ENCODE measurements around the gene INPP5J.
A peak's percentile ranks its signal among the peaks of the same experiment; 100 is the strongest.

INPP5J gene

GRCh38 chr22:31119026-31119717 lies 3.6 kb upstream of the INPP5J start:
- Histone ChIP-seq H3K9me3 (ENCODE audit: control insufficient read depth, low read length) (no peaks in the 10 kb centered on the region), H3K4me1 (ENCODE audit: control insufficient read depth, insufficient read depth, low read length, poor library complexity, severe bottlenecking) (peaks cover 7% of the 10 kb centered on the region), H3K27ac (ENCODE audit: low read depth, low read length, severe bottlenecking) (no peak overlapping the region)

GRCh38 chr22:31120230-31120629 lies 2.5 kb upstream of the INPP5J start:
- Histone ChIP-seq H3K4me3 (ENCODE audit: extremely low read depth, insufficient read depth, low read length, poor library complexity, severe bottlenecking) (no peak overlapping the region), H3K4me1 (ENCODE audit: control insufficient read depth, insufficient read depth, low read length, poor library complexity, severe bottlenecking) (peaks cover 7% of the 10 kb centered on the region), H3K27ac (ENCODE audit: low read depth, low read length, severe bottlenecking) (no peak overlapping the region), H3K9me3 (ENCODE audit: control insufficient read depth, low read length) (no peaks in the 10 kb centered on the region), H3K36me3 (ENCODE audit: control insufficient read depth, insufficient read depth, low read length) (no peaks in the 10 kb centered on the region)
- WGBS, 2 experiments (ENCODE audit: insufficient coverage in 2 of 2) = 56 to 59% methylated on average over 3 of the region's 5 CpGs

More at GRCh38 chr22:31119026-31119717, 3.6 kb upstream of the INPP5J start:
- H3K4me3 ChIP-seq (ENCODE audit: extremely low read depth, insufficient read depth, low read length, poor library complexity, severe bottlenecking) = no peak overlapping the region
- WGBS, 2 experiments (ENCODE audit: insufficient coverage in 2 of 2) = 65 to 100% methylated on average over 1 to 2 of the region's 7 CpGs
- H3K36me3 ChIP-seq (ENCODE audit: control insufficient read depth, insufficient read depth, low read length) = no peaks in the 10 kb centered on the region

- WGBS, 2 experiments (ENCODE audit: insufficient coverage in 2 of 2) = 80 to 100% methylated on average over 1 of the region's 1 CpG
- Histone ChIP-seq H3K4me3 (ENCODE audit: extremely low read depth, insufficient read depth, low read length, poor library complexity, severe bottlenecking) (no peak overlapping the region), H3K36me3 (ENCODE audit: control insufficient read depth, insufficient read depth, low read length) (no peaks in the 10 kb centered on the region), H3K4me1 (ENCODE audit: control insufficient read depth, insufficient read depth, low read length, poor library complexity, severe bottlenecking) (peaks cover 7% of the 10 kb centered on the region), H3K9me3 (ENCODE audit: control insufficient read depth, low read length) (no peaks in the 10 kb centered on the region), H3K27ac (ENCODE audit: low read depth, low read length, severe bottlenecking) (no peak overlapping the region)
Measured at GRCh38 chr22:31120642-31121041, 2.1 kb upstream of the INPP5J start.

GRCh38 chr22:31121403-31121802 lies 1.4 kb upstream of the INPP5J start:
- no peaks in the 10 kb centered on the region for H3K9me3 ChIP-seq (ENCODE audit: control insufficient read depth, low read length)
- H3K27ac ChIP-seq (ENCODE audit: low read depth, low read length, severe bottlenecking) = no peak overlapping the region
- 96 to 98% methylated on average over 4 of the region's 4 CpGs for WGBS, 2 experiments (ENCODE audit: insufficient coverage in 2 of 2)
- H3K36me3 ChIP-seq (ENCODE audit: control insufficient read depth, insufficient read depth, low read length) = no peaks in the 10 kb centered on the region
- no peak overlapping the region for H3K4me3 ChIP-seq (ENCODE audit: extremely low read depth, insufficient read depth, low read length, poor library complexity, severe bottlenecking)
- peaks cover 7% of the 10 kb centered on the region for H3K4me1 ChIP-seq (ENCODE audit: control insufficient read depth, insufficient read depth, low read length, poor library complexity, severe bottlenecking)

GRCh38 chr22:31122196-31122531 lies 602 bp upstream of the INPP5J start:
- Histone ChIP-seq H3K4me3 (ENCODE audit: extremely low read depth, insufficient read depth, low read length, poor library complexity, severe bottlenecking) (no peak overlapping the region), H3K9me3 (ENCODE audit: control insufficient read depth, low read length) (no peaks in the 10 kb centered on the region), H3K4me1 (ENCODE audit: control insufficient read depth, insufficient read depth, low read length, poor library complexity, severe bottlenecking) (peaks cover 7% of the 10 kb centered on the region), H3K36me3 (ENCODE audit: control insufficient read depth, insufficient read depth, low read length) (no peaks in the 10 kb centered on the region), H3K27ac (ENCODE audit: low read depth, low read length, severe bottlenecking) (no peak overlapping the region)
- 92 to 95% methylated on average over 2 of the region's 2 CpGs for WGBS, 2 experiments (ENCODE audit: insufficient coverage in 2 of 2)

- WGBS, 2 experiments (ENCODE audit: insufficient coverage in 2 of 2) = 74% methylated on average over 3 to 4 of the region's 4 CpGs
- peaks cover 7% of the 10 kb centered on the region for H3K4me1 ChIP-seq (ENCODE audit: control insufficient read depth, insufficient read depth, low read length, poor library complexity, severe bottlenecking)
- no peaks in the 10 kb centered on the region for H3K36me3 ChIP-seq (ENCODE audit: control insufficient read depth, insufficient read depth, low read length)
- peak overlapping the region; percentile 52 for H3K4me3 ChIP-seq (ENCODE audit: extremely low read depth, insufficient read depth, low read length, poor library complexity, severe bottlenecking)
- no peaks in the 10 kb centered on the region for H3K9me3 ChIP-seq (ENCODE audit: control insufficient read depth, low read length)
- no peak overlapping the region for H3K27ac ChIP-seq (ENCODE audit: low read depth, low read length, severe bottlenecking)
Measured at GRCh38 chr22:31123292-31123602, 481 bp downstream of the INPP5J start.

GRCh38 chr22:31124290-31124689 lies 1.5 kb downstream of the INPP5J start:
- no peak overlapping the region for H3K27ac ChIP-seq (ENCODE audit: low read depth, low read length, severe bottlenecking)
- H3K4me3 ChIP-seq (ENCODE audit: extremely low read depth, insufficient read depth, low read length, poor library complexity, severe bottlenecking) = no peak overlapping the region
- peaks cover 7% of the 10 kb centered on the region for H3K4me1 ChIP-seq (ENCODE audit: control insufficient read depth, insufficient read depth, low read length, poor library complexity, severe bottlenecking)
- no peaks in the 10 kb centered on the region for H3K36me3 ChIP-seq (ENCODE audit: control insufficient read depth, insufficient read depth, low read length)
- H3K9me3 ChIP-seq (ENCODE audit: control insufficient read depth, low read length) = no peaks in the 10 kb centered on the region
- WGBS, 2 experiments (ENCODE audit: insufficient coverage in 2 of 2) = 92 to 95% methylated on average over 3 of the region's 3 CpGs

- Histone ChIP-seq H3K9me3 (ENCODE audit: control insufficient read depth, low read length) (no peaks in the 10 kb centered on the region), H3K4me3 (ENCODE audit: extremely low read depth, insufficient read depth, low read length, poor library complexity, severe bottlenecking) (no peak overlapping the region), H3K27ac (ENCODE audit: low read depth, low read length, severe bottlenecking) (no peak overlapping the region), H3K36me3 (ENCODE audit: control insufficient read depth, insufficient read depth, low read length) (no peaks in the 10 kb centered on the region), H3K4me1 (ENCODE audit: control insufficient read depth, insufficient read depth, low read length, poor library complexity, severe bottlenecking) (peaks cover 4% of the 10 kb centered on the region)
- 88 to 90% methylated on average over 14 of the region's 14 CpGs for WGBS, 2 experiments (ENCODE audit: insufficient coverage in 2 of 2)
Measured at GRCh38 chr22:31124811-31125465, 2.2 kb downstream of the INPP5J start.

- no peaks in the 10 kb centered on the region for H3K9me3 ChIP-seq (ENCODE audit: control insufficient read depth, low read length)
- no peak overlapping the region for H3K27ac ChIP-seq (ENCODE audit: low read depth, low read length, severe bottlenecking)
- H3K4me3 ChIP-seq (ENCODE audit: extremely low read depth, insufficient read depth, low read length, poor library complexity, severe bottlenecking) = no peak overlapping the region
- H3K36me3 ChIP-seq (ENCODE audit: control insufficient read depth, insufficient read depth, low read length) = no peaks in the 10 kb centered on the region
- H3K4me1 ChIP-seq (ENCODE audit: control insufficient read depth, insufficient read depth, low read length, poor library complexity, severe bottlenecking) = peaks cover 4% of the 10 kb centered on the region
- WGBS, 2 experiments (ENCODE audit: insufficient coverage in 2 of 2) = 91 to 92% methylated on average over 7 of the region's 12 CpGs
Measured at GRCh38 chr22:31125521-31126117, 2.9 kb downstream of the INPP5J start.

GRCh38 chr22:31126128-31126868 lies 3.5 kb downstream of the INPP5J start:
- Histone ChIP-seq H3K27ac (ENCODE audit: low read depth, low read length, severe bottlenecking) (no peak overlapping the region), H3K4me1 (ENCODE audit: control insufficient read depth, insufficient read depth, low read length, poor library complexity, severe bottlenecking) (peaks cover 4% of the 10 kb centered on the region), H3K36me3 (ENCODE audit: control insufficient read depth, insufficient read depth, low read length) (no peaks in the 10 kb centered on the region), H3K9me3 (ENCODE audit: control insufficient read depth, low read length) (no peaks in the 10 kb centered on the region), H3K4me3 (ENCODE audit: extremely low read depth, insufficient read depth, low read length, poor library complexity, severe bottlenecking) (no peak overlapping the region)
- WGBS, 2 experiments (ENCODE audit: insufficient coverage in 2 of 2) = 89 to 94% methylated on average over 16 to 19 of the region's 22 CpGs
